Left forelimb (tissue), 1 donor: ENCODE data around the gene TRAF2.
A peak's percentile ranks its signal among the peaks of the same experiment; 100 is the strongest.
"Not testable (repeated sequence)": the region's sequence is repeated elsewhere in the genome, so short reads cannot be mapped to it uniquely, and the experiment has no call there.

Experiments used
- DNase-seq: peaks from one replicate; pipeline ENCODE4 v3.0.0-alpha.2; 2018; ENCODE audit warnings: low spot score

TRAF2 gene, protein sequence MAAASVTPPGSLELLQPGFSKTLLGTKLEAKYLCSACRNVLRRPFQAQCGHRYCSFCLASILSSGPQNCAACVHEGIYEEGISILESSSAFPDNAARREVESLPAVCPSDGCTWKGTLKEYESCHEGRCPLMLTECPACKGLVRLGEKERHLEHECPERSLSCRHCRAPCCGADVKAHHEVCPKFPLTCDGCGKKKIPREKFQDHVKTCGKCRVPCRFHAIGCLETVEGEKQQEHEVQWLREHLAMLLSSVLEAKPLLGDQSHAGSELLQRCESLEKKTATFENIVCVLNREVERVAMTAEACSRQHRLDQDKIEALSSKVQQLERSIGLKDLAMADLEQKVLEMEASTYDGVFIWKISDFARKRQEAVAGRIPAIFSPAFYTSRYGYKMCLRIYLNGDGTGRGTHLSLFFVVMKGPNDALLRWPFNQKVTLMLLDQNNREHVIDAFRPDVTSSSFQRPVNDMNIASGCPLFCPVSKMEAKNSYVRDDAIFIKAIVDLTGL

DNA sequence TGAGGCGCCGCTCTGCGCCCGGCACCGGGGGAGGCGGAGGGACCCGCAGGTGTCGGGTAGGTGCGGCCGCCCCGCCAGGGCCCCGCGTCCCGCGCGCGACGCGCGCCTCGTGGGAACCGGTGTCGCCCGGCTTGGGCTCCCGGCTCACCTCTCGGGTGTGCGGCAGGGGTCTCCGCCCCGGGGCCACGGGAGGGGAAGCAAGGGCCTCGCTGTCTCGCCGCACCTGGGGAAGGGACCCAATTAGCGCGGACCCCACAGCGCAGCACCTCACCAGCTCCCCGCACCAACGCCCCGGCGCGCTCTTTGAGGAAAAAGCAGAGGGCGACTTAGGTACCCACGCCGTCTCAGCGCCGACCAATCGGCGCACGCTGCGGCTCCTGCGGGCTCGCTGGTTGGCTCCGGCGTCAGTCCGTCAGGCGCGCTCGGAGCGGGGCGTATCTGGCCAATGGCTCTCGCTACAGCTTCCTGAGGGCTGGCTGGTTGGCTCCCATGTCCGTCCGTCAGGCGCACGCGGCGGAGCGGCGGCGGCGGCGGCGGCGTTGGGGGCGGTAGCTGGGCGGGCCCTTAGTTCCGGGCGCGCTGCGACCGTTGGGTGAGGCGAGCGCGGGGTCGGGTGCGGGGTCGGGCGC lies at the start of gene TRAF2:
TSS of gene TRAF2 (plus strand) at position 567 of the 629 bp plus-strand sequence. CDS start 12,225 bp downstream, outside the sequence.
- DNase-seq, result peak; percentile 99

DNA sequence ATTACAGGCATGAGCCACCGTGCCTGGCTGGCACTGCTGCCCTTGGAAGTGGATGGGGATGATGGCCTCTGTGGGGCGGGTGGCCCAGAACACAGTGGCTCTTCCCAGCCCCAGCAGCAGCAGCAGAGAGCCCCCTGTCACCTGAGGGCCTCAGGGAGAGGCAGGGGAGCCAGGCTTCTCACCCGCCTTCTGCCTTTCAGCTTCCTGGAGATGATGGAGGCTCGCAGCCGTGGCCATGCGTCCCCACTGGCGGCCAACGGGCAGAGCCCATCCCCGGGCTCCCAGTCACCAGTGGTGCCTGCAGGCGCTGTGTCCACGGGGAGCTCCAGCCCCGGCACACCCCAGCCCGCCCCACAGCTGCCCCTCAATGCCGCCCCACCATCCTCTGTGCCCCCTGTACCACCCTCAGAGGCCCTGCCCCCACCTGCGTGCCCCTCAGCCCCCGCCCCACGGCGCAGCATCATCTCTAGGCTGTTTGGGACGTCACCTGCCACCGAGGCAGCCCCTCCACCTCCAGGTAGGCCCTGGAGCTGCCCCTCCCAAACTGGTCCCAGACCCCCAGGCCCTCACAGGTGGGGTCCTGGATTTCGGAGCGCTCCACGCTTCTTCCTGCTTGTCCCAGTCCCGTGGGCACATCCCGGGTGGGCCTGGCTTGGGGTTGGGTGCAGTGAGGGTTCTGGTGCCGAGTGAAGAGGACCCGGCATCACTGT lies 49.0 kb upstream of the TRAF2 start:
- DNase-seq, result no peak

DNA sequence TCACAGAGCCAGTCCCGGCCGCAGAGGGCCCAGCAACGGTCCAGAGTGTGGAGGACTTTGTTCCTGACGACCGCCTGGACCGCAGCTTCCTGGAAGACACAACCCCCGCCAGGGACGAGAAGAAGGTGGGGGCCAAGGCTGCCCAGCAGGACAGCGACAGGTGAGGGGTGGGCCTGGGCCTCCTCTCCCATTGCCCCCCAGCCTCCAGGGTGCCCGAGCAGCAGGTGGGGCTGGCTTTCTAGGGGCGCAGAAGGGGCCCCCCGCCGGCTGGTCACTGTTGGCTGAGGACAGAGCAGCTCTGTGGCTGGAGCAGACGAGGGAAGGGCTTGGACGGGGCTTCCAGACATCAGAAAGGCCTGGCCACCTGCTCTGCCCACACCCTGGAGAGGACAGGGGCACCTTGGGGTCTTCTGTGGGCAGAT lies 48.4 kb upstream of the TRAF2 start:
- DNase-seq, result not testable (repeated sequence)

DNA sequence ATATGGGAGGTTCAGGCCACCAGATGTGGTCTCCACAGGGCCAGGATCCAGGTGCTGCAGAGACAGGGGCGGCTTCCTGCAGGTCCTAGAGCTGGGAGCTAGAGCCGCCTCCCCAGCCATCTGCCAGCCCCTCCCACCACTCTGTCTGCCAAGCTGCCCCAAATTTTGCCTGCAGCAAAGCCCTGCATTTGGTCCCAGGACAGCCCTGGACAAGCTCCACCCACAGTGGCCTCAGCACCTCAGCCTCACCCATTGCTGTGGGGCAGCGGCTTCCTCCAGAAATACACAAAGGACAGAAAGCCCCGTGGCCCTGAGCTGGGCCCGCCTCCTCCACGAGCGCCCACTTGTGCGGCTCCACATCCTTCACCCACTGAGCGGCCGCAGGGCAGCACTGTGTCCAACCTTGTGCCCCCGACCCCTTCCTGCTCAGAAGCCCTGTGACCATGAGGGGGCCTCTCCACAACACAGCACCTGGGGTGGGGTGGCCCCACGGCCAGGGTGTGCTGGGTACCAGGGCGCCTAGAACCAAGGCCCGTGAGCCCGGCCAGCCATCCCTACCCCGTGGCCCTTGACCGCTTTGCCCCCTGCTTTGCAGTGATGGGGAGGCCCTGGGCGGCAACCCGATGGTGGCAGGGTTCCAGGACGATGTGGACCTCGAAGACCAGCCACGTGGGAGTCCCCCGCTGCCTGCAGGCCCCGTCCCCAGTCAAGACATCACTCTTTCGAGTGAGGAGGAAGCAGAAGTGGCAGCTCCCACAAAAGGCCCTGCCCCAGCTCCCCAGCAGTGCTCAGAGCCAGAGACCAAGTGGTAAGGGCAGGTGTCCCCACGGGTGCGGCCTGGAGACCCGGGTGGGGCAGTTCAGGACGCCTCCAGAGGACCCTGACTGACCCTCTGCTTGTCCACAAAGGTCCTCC lies 47.7 kb upstream of the TRAF2 start:
- no peak for DNase-seq

DNA sequence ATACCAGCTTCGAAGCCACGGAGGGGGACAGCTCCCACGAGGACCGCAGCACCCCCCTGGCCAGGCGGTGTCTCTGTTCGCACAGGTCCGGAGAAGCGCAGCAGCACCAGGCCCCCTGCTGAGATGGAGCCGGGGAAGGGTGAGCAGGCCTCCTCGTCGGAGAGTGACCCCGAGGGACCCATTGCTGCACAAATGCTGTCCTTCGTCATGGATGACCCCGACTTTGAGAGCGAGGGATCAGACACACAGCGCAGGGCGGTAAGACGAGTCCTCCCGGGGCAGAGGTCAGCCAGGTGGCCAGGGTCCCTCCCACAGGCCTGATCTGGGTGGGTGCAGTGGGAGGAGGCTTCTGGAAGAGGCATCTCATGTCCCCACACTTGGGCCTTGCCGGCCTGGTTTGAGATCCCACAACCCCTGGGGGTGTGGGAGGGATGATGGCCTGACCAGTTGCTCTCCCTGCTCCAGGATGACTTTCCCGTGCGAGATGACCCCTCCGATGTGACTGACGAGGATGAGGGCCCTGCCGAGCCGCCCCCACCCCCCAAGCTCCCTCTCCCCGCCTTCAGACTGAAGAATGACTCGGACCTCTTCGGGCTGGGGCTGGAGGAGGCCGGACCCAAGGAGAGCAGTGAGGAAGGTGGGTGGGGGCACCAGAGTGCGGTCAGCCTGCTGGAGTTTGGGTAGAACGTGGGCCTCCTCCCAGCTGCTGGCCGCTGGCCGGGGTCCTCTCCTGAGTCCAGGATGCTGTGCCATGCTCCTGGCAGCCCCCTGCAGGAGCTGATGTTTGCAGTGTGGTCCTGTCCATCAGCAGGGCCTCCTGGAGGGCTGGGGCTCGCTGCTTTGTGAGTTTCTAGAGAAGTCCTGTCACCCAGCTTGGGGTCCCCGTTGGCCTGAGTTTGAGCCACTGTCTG lies 46.8 kb upstream of the TRAF2 start:
- DNase-seq, result no peak

DNA sequence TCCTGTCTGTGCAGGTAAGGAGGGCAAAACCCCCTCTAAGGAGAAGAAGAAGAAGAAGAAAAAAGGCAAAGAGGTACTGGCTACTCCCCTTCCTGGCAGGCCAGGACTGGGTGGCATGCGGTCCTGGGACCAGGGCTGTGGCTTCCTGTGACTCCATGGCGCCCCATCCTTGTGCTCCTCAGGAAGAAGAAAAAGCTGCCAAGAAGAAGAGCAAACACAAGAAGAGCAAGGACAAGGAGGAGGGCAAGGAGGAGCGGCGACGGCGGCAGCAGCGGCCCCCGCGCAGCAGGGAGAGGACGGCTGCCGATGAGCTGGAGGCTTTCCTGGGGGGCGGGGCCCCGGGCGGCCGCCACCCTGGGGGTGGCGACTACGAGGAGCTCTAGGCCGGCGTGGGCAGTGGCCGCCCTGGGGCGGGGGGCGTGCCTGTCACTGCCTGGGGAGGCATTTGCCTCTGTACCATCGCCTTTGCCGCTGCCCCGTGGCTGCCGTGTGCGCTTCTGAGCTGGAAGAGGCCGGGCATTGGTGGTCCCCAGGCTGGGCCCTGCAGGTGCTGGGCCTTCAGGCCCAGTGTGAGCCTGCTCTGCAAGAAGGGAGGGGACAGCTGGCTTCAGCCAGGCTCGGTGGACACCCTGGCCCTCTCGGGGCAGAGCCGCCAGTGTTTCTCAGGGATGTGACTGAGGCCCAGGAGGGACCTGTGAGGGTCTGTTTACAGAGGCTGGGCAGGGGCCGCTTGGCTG lies 46.0 kb upstream of the TRAF2 start:
- DNase-seq, result no peak

DNA sequence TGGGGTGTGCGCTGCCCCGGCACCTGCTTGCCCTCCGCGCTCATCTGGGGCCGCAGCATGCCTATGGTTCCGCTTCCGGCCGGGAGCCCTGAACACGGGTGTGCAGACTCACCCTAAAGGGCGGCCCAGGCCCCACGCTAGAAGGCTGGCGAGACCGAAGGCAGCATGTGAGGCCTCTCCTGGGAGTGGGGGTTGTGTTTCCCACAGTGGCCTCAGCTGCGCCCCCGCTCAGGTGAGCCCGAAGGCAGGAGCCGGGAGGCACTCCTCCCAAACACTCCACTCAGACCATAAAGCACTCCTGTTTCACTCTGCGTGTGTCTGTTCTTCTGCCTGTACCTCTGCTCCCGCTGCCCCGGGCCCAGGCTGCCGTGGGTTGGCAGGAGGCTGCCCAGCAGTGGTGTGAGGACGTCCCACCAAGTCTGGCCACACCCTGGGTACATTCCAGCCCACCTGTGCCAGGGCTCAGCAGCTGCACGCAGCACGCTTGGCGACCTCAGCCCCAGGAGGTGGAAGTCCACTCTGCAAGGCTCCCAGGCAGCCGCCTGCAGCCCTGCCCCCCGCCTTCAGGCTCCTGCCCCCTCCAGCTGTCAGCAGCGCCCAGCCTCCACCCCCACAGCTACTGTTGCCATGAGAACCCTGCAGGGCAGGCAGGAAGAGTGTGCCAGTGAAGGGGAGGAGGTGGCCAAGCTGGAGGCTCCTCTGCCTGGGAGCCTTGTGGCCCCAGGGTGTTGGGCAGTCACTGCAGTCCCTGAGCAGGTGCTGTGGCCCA lies 45.3 kb upstream of the TRAF2 start:
- no peak for DNase-seq

DNA sequence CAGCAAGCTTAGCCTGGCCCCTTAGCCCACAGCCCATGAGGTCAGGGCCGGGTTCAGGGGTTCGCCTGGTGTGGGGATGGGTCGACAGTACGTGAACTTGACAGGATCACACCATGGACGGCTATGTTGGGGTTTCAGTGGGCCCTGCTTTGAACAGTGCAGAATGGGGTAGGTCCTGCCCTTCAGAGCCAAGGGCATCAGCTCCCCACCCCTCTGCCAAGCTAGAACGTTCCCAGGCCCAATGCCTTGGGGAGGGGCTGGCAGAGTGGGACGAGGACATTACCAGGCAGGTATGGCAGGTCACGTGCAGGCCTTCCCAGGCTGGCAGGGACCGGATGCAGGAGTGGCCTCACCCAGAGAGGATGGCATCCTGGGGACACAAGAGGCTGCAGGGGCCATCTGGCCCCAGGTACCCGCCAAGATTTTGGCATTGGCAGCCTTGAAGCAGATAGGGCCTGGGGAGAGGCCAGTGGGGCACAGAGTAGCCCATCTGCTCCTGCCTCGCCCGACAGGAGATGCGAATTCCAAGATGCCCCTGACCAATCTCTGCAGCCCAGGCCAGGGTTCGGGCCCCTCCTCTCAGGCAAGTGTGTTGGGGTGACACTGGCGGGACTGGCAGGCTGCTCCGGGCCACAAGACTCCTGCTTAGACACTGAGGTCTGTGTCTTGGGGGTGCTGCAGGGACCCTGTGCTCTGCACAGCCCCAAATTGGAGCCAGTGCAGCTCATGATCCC lies 44.5 kb upstream of the TRAF2 start:
- not testable (repeated sequence) for DNase-seq

DNA sequence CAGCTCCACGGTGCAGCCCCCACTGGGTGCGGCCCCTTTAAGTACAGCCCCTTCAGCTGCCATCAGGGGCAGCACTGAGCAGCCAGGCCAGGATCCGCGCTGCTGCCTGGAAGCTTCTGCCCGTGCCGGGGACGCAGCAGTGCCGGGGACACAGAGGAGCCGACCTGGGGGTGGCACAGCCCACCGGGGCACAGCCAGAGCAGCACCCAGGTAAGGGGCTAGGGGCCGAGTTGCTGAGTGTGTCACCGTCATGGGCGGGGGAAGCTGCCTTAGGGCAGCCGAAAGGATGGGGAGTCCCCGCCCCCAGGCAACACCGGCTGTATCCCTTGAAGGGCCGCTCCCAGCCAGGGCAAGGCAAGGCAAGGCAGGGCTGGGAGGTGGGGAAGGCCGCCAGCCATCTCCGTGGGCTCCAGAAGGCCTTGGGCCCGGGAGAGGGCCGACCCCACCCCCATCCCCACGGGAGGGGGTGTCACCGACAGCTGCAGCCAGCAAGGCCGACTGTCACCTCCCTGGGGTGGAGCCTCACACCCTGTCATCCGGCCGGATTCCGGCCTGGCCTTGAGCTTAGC lies 43.9 kb upstream of the TRAF2 start, which contains the start of gene AJM1:
TSS of gene AJM1 (plus strand) at position 99 of the 569 bp plus-strand sequence. CDS start 1,937 bp downstream, outside the sequence.
- peak; percentile 88 for DNase-seq

DNA sequence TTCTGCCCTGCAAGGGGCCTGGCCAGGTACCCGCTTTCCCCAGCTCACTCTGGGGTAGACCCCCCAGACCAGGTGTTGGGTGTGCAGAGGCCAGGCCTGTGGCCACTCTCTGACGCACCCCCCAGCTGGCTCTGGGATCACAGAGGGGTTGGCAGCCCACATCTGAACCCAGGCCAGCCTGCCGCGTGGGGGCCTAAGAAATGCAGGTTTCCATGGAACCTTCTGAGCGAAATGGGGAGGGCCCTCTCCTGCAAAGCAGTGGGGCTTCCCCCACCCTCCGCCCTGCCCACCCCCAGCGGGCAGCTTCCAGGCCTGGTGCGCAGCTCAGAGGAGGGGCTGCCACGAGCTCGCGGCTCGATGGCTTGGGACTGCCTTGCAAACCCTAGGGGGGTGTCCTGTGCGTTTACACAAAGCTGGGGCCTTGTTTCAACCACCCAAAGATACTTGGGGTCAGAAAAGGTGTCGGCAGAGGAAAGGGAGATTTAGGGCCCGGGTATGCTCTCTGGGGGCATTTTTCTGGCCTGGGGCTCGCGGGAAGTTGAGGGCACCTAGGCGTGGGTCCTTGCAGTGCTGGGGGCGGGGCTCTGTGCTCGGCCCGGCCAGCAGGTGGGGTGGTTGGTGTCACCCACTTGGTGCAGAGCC lies 43.0 kb upstream of the TRAF2 start:
- not testable (repeated sequence) for DNase-seq

DNA sequence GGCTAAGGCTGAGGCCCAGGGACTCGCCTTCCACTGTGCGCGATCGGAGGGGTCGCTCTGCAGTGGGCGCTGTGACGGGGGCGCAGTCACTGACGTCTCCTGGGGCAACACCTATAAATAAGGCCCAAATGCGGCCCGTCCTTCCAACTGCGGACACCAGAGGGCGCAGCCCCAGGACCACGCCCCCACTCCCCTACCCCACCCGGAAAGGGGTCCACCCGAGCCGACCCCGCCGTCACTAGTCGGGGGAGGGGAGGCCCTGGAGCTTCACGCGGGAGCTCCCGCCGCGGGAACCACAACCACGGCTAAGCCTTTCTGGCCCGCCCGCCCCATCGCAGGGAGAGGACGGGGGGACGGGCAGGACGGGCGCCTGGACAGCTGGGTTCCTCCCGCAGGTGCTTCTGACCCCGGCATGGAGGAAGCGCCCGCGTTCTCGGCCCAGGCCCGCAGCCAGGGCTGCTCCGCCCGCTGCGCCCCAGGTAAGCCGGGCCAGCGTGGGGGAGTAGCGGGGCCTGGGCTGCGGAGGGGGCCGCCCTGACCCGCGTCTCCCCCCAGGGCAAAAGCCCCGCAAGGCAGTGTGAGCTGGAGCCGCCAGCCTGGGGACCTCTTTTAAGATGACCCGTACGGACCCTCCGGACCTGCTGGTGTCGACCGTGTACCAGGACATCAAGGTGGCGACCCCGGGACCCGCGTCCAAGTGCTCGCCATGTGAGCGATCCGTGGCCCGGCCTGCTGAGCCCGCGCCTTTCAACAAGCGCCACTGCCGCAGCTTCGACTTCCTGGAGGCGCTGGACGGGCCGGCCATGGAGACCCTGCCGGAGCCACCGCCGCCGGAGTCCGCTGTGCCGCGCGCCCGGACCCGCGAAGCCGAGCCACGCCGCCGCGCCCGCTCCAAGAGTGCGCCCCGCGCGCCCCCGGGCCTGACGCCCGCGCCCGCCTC lies 42.2 kb upstream of the TRAF2 start:
- DNase-seq, result not testable (repeated sequence)

DNA sequence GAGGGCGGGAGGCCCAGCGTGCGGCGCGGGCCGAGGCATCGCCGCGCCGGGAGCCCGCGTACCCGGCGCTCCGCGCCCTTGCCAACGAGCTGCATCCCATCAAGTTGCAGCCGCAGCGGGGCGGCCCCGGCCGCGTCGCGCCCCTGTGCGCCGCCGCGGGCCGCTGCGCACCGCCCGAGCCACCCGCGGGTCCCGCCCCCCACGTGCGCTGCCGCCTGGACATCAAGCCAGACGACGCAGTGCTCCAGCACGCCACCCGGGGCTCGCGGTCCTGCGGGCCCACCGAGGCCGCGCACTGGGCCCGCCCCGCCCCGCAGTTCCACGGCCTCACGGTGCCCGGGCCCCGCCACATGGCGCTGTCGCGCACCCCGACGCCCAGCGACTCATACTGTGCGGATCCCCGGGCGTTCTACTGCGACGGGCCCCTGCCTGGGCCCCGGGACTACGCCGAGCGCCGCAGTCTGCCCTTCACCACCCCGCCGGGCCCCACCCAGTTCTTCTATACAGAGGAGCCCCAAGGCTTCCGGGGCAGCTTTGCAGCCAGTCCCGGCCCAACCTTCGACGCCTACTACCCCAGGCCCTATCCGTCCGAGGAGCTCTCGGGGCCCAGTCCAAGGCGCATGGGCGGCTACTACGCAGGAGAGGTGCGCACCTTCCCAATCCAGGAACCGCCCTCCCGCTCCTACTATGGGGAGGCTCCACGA lies 41.4 kb upstream of the TRAF2 start:
- DNase-seq, result no peak

DNA sequence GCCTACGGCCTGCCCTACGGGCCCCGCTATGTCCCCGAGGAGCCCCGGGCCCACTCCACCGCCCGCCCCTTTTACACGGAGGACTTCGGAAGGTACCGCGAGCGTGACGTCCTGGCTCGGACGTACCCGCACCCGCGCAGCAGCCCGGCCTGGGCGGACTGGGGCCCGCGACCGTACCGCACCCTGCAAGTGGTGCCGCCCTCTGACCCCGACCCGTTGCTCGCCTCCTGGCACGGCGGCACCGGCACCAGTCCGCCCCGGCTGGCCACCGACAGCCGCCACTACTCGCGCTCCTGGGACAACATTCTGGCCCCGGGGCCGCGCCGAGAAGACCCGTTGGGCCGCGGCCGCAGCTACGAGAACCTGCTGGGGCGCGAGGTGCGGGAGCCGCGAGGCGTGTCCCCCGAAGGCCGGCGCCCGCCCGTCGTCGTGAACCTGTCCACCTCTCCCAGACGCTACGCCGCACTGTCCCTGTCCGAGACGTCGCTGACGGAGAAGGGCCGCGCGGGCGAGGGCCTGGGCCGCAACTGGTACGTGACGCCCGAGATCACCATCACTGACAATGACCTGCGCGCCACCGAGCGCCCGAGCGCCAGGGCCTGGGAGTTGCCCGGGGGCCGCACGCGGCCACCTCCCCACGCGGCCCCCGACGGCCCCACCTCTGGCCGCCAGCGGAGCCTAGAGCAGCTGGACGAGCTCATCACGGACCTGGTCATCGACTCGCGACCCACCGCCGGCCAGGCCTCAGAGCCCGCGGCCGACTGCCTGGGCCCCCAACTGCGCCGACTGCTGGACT lies 40.7 kb upstream of the TRAF2 start:
- no peak for DNase-seq

DNA sequence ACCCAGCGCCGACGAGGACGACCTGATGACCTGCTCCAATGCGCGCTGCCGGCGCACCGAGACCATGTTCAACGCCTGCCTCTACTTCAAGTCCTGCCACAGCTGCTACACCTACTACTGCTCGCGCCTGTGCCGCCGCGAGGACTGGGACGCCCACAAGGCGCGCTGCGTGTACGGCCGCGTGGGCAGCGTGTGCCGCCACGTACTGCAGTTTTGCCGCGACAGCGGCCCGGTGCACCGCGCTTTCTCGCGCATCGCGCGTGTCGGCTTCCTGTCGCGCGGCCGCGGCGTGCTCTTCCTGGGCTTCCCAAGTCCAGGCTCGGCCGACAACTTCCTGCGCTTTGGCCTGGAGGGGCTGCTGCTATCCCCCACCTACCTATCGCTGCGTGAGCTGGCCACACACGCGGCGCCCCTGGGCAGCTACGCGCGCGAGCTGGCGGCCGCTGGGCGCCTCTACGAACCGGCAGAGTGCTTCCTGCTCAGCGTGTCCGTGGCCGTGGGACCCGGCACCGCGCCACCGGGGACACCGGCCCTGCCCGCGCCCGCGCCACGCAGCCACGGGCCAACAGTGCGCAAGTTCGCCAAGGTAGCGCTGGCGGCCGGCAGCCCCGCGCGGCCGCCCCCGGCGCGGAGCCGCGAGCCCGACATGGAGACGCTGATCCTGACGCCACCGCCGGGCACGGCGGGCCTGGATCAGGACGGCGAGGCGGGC lies 39.8 kb upstream of the TRAF2 start:
- DNase-seq, result no peak
